Skeletal muscle tissue (tissue), 4 donors: ENCODE data around the gene EIF1. TPM values are rescaled to one million over a fixed set of nuclear protein-coding genes. Genes with fewer than 3 reads are reported as not detected.

ENCODE experiments used
- H3K27ac ChIP-seq: one replicate; pipeline ENCODE4 v1.7.0; 2013; ENCODE audit warnings: mild to moderate bottlenecking, low read depth, low read length, inconsistent platforms
- H3K27me3 ChIP-seq, 3 donors: one replicate each; pipeline ENCODE4 v1.7.0; 2013; ENCODE audit warnings: low read length in 3 of 3; ENCODE audit not compliant: control insufficient read depth in 3 of 3, insufficient read depth in 3 of 3
- H3K36me3 ChIP-seq, 3 donors: one replicate each; pipeline ENCODE4 v1.7.0; 2013; ENCODE audit warnings: low read length in 3 of 3; ENCODE audit not compliant: control insufficient read depth in 3 of 3, insufficient read depth in 3 of 3
- H3K4me1 ChIP-seq, 3 donors: one replicate each; pipeline ENCODE4 v1.7.0; 2013; ENCODE audit warnings: low read length in 3 of 3, mild to moderate bottlenecking in 3 of 3; ENCODE audit not compliant: control insufficient read depth in 3 of 3, insufficient read depth in 3 of 3
- H3K4me3 ChIP-seq, 3 donors: one replicate each; pipeline ENCODE4 v1.7.0; 2013; ENCODE audit warnings: low read length in 3 of 3
- H3K9ac ChIP-seq, 3 donors: one replicate each; pipeline ENCODE4 v1.7.0; 2013; ENCODE audit warnings: low read length in 3 of 3, mild to moderate bottlenecking in 3 of 3, moderate library complexity in 2 of 3, low read depth in 1 of 3
- H3K9me3 ChIP-seq, 3 donors: one replicate each; pipeline ENCODE4 v1.7.0; 2013; ENCODE audit warnings: low read length in 3 of 3; ENCODE audit not compliant: control insufficient read depth in 3 of 3
- total RNA-seq: library from RNA; depleted of rRNA; stranded (reverse); fragments of >200 nt; gene quantifications from one replicate; pipeline ENCODE4 v1.2.3, GENCODE V29; 2014
- donor health status: Osteomylitis.

The EIF1 gene
- total RNA-seq, 1 donor from 2014 or later: 100 TPM

- Histone ChIP-seq H3K9me3 (no peaks in the 10 kb centered on the region), H3K27me3 (peaks cover 53 to 63% (median 58%) of the 10 kb centered on the region in 3 donors), H3K27ac (no peak overlapping the region), H3K4me1 (peaks cover 8 to 18% (median 12%) of the 10 kb centered on the region in 3 donors), H3K4me3 (no peak overlapping the region), H3K9ac (no peak overlapping the region), H3K36me3 (no peaks in the 10 kb centered on the region)
Observed at GRCh38 chr17:41735744-41736143, 47.1 kb downstream of the EIF1 start.

- Histone ChIP-seq H3K27ac (no peak overlapping the region), H3K36me3 (no peaks in the 10 kb centered on the region), H3K27me3 (peaks cover 47 to 50% (median 49%) of the 10 kb centered on the region in 3 donors), H3K9me3 (no peaks in the 10 kb centered on the region), H3K4me3 (no peak overlapping the region), H3K4me1 (peaks cover 8 to 18% (median 12%) of the 10 kb centered on the region in 3 donors), H3K9ac (no peak overlapping the region)
Observed at GRCh38 chr17:41736983-41737679, 48.4 kb downstream of the EIF1 start.

- Histone ChIP-seq H3K27me3 (peaks cover 42 to 45% (median 44%) of the 10 kb centered on the region in 3 donors), H3K4me3 (no peak overlapping the region), H3K9me3 (no peaks in the 10 kb centered on the region), H3K9ac (no peak overlapping the region), H3K4me1 (peaks cover 8 to 18% (median 12%) of the 10 kb centered on the region in 3 donors), H3K36me3 (no peaks in the 10 kb centered on the region), H3K27ac (no peak overlapping the region)
Observed at GRCh38 chr17:41737680-41738023, 49.0 kb downstream of the EIF1 start.

GRCh38 chr17:41738077-41738800, 49.6 kb downstream of the EIF1 start:
- no peak overlapping the region for H3K27ac ChIP-seq
- no peak overlapping the region for H3K9ac ChIP-seq
- H3K4me1 ChIP-seq: peaks cover 8 to 18% (median 12%) of the 10 kb centered on the region in 3 donors
- H3K4me3 ChIP-seq: no peak overlapping the region
- peaks cover 41 to 43% (median 43%) of the 10 kb centered on the region in 3 donors for H3K27me3 ChIP-seq
- H3K9me3 ChIP-seq: no peaks in the 10 kb centered on the region
- no peaks in the 10 kb centered on the region for H3K36me3 ChIP-seq

GRCh38 chr17:41738801-41739112, 50.1 kb downstream of the EIF1 start:
- Histone ChIP-seq H3K9me3 (no peaks in the 10 kb centered on the region), H3K36me3 (no peaks in the 10 kb centered on the region), H3K27ac (no peak overlapping the region), H3K4me1 (peaks cover 8 to 18% (median 12%) of the 10 kb centered on the region in 3 donors), H3K27me3 (peaks cover 39% of the 10 kb centered on the region in 3 donors), H3K9ac (no peak overlapping the region), H3K4me3 (no peak overlapping the region)

GRCh38 chr17:41739661-41740352, 51.1 kb downstream of the EIF1 start:
- no peaks in the 10 kb centered on the region for H3K9me3 ChIP-seq
- no peak overlapping the region for H3K9ac ChIP-seq
- peaks cover 29% of the 10 kb centered on the region in 3 donors for H3K27me3 ChIP-seq
- H3K27ac ChIP-seq: no peak overlapping the region
- H3K36me3 ChIP-seq: no peaks in the 10 kb centered on the region
- H3K4me1 ChIP-seq: peaks cover 1 to 8% (median 4%) of the 10 kb centered on the region in 3 donors
- no peak overlapping the region for H3K4me3 ChIP-seq

GRCh38 chr17:41740506-41740905, 51.8 kb downstream of the EIF1 start:
- Histone ChIP-seq H3K36me3 (no peaks in the 10 kb centered on the region), H3K4me3 (no peak overlapping the region), H3K9me3 (no peaks in the 10 kb centered on the region), H3K27ac (no peak overlapping the region), H3K9ac (no peak overlapping the region), H3K4me1 (peaks cover 0 to 4% (median 0%) of the 10 kb centered on the region in 3 donors), H3K27me3 (peaks cover 22% of the 10 kb centered on the region in 3 donors)

GRCh38 chr17:41741709-41742108, 53.0 kb downstream of the EIF1 start:
- no peak overlapping the region for H3K27ac ChIP-seq
- no peak overlapping the region for H3K9ac ChIP-seq
- no peaks in the 10 kb centered on the region for H3K9me3 ChIP-seq
- peaks cover 10 to 12% (median 11%) of the 10 kb centered on the region in 3 donors for H3K27me3 ChIP-seq
- H3K4me1 ChIP-seq: peaks cover 0 to 4% (median 0%) of the 10 kb centered on the region in 3 donors
- H3K36me3 ChIP-seq: no peaks in the 10 kb centered on the region
- H3K4me3 ChIP-seq: no peak overlapping the region
